T-helper 2 cell treated with Interferon-gamma antibody and Interleukin-4, amounts not matched to agents 100 ng/mL and 5 ng/mL, for 36 hours (primary cell): ENCODE results near the gene ZNF683. TPM values are rescaled to one million over a fixed set of nuclear protein-coding genes. Genes with fewer than 3 reads are reported as not detected.
"Not testable (repeated sequence)": the region's sequence is repeated elsewhere in the genome, so short reads cannot be mapped to it uniquely, and the experiment has no call there.

Source experiments
- intact Hi-C: fragments of 100-400 bp; cut with micrococcal nuclease; formaldehyde crosslinking; loops from one replicate; pipeline ENCODE4 v1.15.1; 2023
- total RNA-seq: library from RNA; stranded (reverse); gene quantifications from 2 replicates; pipeline ENCODE4 v1.2.3, GENCODE V29; 2022

The ZNF683 gene
- total RNA-seq, result 0.52 TPM in 1 of 2 replicates, not detected in the other

DNA sequence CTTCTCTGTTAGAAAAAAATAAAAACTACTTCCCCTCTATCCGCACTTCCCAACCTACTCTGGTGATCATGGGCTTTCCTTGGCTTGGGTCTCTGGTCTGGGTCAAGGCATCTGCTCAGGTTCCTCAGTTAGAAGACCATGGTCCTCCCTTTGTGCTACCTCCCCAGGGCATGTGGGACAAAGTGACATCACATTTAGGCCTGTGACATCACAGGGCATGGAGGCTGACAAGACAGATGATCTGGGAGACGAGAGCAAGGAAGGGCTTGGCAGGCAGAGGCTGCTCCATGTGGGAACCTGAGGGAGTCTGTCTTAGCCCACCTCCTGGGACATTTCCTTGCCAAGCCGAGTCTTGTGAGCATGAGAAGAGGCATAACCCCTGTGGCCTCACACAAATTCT lies at the start of gene ZNF683:
Gene ZNF683 (minus strand): TSS at position 140 of the 400 bp plus-strand sequence. CDS start 4,179 bp downstream, outside the sequence.
- intact Hi-C loops, result not testable (repeated sequence)

DNA sequence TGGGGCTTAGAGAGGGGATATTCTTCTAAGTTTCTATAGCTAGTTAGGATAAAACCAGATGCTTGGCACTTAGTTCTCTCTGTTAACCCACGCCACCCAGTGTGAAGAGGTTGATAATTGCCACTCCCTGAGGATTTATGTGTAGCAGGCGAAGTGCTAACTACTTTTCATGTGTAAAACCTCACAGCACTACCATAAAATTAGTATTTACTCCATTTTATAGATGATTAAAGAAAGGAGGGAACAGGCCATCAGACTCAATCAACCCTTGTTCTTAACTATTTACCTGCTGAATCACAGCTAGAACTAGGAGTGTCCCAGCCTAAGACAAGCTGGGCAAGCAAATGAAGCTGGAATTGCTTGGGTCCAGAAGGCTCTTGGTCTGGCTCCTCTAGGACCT lies 46.9 kb upstream of the ZNF683 start:
- intact Hi-C loops, result loop anchor here (5.0 kb wide), 1 partner anchor 142 kb away; no protein-coding TSS in a partner anchor

DNA sequence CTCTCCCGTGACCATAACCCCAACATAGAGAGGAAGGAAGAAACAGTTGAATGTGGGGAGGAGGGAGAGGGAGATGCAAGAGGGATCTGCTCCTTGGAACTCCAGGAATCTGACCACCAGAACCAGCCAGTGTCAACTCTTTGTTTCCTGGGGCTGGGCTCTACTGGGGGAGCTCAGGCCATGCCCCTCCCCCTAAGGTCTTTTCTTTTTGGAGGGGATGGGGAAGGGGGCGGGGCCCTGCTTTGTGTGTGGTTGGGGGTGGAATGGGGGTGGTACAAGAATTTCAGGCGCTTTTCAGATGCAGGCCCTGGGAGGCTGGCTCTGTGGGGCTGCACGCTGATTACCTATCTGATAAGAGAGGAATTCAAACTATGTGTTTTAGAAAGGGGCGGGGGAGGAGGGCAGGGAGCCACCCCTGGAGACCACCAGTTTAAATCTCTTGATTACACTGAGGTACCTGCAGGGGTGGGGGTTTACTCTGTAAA lies 46.4 kb upstream of the ZNF683 start:
- intact Hi-C loops, result loop anchor here (5.0 kb wide), 1 partner anchor 142 kb away; no protein-coding TSS in a partner anchor

DNA sequence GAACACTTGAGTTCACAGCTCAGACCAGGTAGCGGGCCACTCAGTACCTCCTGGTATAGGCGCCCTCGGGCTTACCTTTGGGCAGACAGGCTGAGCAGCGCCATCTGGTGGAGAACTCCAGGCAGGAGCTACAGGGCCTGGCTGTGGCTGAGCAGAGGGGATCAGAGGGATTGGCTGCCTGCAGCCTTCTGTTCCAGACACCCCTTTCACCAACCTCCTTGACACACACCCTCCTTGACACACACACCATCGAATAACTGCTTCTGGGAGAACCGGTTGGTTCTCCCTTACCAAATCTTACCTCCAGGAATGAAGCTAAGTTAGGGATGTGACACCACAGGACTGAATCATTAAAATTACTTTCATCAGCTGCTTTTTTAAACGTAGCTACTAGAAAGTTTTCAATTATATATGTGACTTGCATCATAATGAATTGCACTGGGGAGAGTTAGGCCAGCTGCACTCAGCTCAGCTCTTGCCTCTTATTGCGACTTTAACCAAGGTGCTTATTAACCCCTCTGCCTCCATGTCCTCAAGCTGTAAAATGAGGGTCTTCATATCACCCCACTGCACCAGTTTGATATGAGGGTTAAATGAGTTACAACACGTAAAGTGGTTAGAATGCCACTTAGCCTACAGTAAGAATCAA lies 44.7 kb upstream of the ZNF683 start:
- intact Hi-C loops, result loop anchor here (5.0 kb wide), 1 partner anchor 140 kb away; no protein-coding TSS in a partner anchor

DNA sequence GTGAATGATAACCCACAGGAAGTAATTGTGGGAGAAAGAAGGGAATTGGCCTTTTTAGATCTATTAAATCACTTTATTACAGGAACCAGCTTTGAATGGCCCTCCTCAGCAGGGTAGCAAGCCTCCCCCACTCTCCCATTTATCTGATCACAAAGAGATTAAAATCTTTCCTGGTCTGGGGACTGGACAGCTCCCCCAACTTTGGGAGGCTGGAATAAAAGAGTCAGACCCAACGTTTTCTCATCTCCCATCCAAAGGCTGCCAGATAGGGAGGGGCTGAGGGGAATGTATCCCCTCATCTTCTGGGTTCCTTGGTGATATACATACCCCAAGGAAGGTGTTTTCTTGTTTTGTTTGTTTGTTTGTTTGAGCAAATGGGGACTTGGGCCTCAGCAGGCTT lies 40.5 kb upstream of the ZNF683 start:
- intact Hi-C loops, result no loop called here

DNA sequence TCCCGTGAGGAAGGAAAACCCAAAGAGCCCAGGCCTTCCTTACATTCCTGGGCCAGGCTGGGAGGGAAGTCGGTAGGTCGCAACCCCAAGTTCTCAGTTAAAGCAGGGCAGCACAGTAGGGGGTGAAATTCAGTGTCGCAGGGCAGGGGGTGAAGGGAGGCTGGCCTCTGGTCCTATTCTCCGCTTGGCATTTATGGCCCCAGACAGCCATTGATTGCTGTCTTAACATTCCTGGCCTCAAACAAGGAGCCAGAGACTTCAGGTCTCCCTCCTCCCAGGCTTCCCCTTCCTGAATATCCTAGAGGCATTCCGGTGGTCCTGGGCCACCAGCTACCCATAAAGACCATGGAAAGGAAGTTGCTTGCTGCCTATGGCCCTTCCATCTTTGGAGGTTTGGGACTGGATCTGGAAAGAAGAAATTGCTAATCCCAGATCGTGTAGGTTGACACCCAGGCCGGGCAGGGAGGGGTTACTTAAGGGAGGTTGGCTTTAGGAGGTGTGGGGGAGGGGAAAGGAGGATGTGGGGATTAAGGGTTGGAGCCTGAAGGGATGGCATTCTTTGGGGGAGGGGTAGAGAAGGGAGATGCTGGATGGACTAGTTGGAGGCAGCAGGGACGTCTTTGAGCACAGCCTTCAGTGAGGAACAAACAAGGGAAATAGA lies 39.8 kb upstream of the ZNF683 start:
- intact Hi-C loops, result no loop called here

DNA sequence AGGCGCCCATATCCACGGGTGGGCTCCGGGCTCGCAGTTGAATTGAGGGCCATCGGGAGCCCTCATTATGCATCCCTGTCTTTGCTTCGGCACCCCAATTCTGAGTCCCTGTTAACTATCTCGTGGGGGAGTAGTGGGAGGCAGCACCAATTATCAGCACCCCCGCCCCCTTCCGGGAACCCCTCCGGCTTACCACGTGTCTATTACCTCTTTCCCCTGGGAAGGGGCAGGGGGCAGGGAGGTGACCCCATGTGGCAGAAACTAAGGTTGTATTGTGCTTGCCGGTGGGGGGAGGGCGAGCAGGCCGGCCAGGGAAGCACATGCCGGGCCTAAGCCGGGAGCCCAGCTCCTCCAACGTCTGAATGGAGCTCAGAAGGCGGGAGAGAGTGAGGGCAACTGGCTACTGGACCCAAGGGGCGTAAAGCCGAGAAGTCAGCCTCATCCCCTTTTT lies 39.1 kb upstream of the ZNF683 start:
- intact Hi-C loops, result no loop called here

DNA sequence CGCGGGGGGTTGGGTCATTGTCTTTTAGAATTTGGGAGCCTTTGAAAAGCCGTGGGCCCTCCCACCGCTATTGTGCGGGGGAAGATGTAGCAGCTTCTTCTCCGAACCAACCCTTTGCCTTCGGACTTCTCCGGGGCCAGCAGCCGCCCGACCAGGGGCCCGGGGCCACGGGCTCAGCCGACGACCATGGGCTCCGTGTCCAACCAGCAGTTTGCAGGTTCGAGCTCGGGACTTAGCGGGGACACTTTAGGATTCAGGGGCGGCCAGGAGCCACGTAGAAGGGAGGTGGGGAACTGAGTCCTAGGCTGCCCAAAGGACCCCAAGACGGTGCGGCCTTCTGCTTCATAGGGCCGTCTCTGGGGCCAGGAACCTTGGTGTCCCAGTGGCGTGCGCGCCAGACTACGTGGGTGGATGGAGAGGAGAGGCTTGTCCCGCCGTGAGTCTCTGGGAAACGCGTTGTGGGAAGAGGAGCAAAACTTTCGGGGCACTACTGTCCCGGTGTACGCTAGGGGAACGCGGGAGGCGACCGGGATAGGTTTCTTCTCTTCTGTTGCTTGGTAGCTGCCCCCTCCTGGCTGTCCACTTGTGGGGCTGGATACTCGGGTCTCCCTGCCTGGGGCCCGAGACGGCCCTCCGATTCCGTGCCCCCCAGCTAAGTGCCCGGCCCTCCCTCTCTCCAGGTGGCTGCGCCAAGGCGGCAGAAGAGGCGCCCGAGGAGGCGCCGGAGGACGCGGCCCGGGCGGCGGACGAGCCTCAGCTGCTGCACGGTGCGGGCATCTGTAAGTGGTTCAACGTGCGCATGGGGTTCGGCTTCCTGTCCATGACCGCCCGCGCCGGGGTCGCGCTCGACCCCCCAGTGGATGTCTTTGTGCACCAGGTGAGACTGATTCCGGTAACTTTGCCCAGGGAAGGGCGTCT lies 38.4 kb upstream of the ZNF683 start, which contains the start of gene LIN28A:
Gene LIN28A (plus strand): TSS at position 112 of the 918 bp plus-strand sequence. CDS start 75 bp downstream, at position 187.
- intact Hi-C loops, result no loop called here

DNA sequence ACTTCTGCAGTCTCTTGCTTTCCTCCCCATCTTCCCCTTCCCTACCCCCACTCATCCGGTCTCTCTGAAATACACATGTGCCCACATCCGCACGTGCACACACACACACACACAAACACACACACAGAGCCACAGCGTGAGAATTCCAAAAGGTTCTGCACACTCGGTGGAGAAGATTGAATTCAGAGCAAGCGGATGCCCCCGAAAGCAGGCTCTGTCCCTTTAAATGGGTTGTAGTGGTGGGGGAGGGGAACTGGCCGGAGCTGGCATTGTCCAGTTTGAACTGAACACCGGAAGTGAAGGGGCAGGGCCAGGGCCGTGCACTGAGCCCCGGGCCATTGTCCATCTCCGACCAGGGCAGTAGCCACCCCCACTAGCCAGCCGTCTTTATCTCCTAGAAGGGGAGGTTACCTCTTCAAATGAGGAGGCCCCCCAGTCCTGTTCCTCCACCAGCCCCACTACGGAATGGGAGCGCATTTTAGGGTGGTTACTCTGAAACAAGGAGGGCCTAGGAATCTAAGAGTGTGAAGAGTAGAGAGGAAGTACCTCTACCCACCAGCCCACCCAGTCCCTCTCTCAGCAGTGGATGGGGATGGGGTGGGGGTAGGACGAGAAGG lies 36.7 kb upstream of the ZNF683 start:
- intact Hi-C loops, result no loop called here

DNA sequence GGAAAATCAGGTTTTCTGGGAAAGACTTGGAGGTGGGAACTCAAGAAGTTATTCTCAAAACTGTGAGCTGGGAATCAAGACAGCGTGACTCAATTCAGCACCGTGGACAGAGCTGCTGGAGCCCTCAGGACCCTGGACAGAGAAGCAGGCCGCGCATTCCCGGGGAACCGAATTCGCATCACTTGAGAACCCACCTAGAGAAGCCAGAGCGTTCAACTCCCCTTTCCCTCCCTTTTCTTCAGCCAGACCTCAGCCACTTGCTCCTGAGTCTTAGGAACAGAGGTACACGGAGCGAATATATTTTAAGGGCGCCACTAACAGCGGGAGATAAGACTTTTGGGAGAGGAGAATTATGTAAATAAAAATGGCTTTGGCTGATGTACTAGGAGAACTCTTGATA lies 36.1 kb upstream of the ZNF683 start:
- intact Hi-C loops, result no loop called here

DNA sequence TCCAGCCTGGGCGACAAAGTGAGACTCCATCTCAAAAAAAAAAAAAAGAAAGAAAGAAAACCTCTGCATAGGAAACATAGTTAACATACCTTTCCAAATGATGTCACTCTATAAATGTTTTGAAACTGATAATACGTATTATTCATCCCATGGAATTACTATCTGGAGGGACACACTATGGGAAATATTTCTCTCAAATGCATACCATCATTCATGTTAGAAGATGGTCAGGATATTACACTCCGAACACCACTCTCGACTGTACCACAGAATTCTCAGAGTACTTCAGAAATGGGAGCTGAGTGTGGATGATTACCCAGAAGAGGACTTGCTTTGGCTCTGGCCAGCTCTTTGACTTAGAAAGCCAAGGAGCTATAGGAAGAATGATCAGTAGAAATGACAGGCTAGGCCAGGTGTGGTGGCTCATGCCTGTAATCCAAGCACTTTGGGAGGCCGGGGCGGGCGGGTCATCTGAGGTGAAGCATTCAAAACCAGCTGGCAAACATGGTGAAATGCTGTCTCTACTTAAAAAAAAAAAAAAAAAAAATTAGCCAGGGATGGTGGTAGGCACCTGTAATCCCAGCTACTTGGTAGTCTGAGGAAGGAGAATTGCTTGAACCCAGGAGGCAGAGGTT lies 32.8 kb upstream of the ZNF683 start:
- intact Hi-C loops, result no loop called here

DNA sequence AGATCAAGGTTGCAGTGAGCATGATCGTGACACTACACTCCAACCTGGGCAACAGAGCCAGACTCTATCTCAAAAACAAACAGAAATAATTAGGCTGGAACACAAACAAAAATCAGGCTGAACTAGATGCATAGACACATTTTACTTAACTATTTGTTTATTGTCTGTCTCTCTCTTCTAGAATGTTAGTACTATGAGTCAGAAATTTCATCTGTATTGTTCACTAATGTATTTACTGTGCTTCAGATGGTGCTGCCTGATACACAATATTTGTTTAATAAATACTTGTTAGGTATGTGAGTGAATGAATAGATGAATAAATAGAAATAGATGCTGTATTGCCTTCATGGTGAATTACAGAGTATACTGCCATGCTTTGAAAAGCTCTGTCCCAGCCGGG lies 32.1 kb upstream of the ZNF683 start:
- intact Hi-C loops, result no loop called here

DNA sequence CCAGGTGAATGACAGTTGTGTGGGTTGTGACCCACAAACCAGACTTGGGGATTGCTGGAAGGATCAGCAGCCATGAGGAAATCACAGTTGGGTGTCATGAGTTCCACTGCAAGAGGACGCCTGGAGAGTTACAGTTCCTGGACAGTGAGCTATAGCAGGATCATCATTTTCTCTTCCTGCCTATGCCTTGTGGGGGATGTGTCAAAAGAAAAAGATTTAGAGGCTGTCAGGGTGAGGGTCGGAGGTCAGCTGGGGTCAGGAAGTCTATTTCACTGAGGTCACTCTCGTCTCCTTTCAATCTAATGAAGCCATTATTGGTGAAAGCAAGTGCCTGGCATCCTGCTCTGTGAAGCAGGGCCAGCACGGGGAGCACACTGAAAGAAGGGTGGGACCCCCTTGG lies 31.1 kb upstream of the ZNF683 start:
- intact Hi-C loops, result no loop called here

DNA sequence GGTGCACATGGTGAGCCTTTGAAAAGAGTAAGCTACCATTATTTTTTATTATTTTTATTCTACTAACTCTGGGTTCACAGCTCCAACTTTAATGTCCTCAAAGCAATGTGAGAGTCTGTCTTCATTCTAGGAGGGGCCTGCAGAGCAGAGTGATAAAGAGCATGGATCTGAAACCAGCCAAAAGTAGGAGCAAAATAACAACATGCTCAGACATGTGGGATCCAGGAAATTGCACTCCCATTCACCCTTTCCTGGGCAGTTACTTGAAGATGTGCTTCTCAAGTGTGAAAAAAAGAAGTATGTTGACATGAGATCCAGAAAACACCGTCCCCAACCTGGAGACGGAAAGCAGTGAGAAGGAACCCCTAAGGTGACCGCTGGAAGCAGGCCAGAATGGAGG lies 29.3 kb upstream of the ZNF683 start:
- intact Hi-C loops, result no loop called here

DNA sequence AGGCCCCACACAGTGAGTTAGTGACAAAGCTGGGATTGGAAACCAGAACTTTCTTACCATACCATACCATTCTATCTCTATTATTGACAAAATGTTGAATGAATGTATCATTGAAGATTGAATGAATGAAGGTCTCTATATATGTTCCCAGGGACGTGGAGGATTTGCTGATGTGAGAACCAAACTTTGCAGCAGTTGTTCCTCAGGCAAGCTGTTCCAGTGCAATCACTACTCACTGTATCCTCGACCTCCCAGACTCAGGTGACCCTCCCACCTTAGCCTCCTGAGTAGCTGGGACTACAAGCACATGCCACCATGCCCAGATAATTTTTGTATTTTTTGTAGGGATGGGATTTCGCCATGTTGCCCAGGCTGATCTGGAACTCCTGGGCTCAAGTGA lies 26.5 kb upstream of the ZNF683 start:
- intact Hi-C loops, result loop anchor here (10.0 kb wide), 1 partner anchor 234 kb away; the partner anchor contains the start of genes C1orf232 and ZNF593

DNA sequence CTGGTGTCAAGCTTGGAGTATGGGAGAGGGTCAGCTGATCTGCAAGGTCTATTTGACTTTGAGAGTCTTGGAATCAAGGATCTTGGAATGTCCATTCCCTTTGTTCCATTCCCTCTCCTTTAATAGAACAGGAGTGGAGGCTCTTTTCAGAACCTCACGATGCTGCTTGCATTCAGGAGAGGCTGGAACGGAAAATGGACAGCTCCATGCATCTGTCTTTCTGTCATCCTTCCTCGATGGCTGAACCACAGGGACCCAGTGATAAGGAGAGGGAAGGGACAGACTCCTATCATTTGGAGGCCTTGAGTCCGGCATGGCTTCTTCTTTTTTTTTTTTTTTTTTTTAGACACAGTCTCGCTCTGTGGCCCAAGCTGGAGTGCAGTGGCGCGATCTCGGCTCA lies 23.2 kb upstream of the ZNF683 start:
- intact Hi-C loops, result loop anchor here (10.0 kb wide), 1 partner anchor 231 kb away; the partner anchor contains the start of genes C1orf232 and ZNF593

DNA sequence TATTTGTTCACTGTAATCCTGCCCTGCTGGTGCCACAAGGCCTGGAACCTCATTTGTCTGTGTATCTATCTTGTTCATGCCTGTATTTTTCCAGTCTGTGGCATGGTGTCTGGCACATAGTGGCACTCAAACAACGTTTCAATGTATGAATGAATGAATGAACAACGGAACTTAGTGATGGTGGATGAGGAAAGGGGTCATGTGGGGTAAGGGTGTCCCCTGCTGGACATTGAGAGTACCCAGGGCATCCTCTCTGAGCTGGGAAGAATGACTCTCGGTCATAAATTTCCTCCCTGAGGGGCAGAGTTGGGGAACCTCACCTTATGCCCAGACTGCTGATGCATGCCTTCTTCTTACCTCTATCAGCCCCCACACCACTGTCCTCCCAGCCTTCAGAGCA lies 18.9 kb upstream of the ZNF683 start:
- intact Hi-C loops, result loop anchor here (1.0 to 10.0 kb wide), 5 partner anchors 29 to 227 kb away; partner anchors contain the start of genes C1orf232 and ZNF593

DNA sequence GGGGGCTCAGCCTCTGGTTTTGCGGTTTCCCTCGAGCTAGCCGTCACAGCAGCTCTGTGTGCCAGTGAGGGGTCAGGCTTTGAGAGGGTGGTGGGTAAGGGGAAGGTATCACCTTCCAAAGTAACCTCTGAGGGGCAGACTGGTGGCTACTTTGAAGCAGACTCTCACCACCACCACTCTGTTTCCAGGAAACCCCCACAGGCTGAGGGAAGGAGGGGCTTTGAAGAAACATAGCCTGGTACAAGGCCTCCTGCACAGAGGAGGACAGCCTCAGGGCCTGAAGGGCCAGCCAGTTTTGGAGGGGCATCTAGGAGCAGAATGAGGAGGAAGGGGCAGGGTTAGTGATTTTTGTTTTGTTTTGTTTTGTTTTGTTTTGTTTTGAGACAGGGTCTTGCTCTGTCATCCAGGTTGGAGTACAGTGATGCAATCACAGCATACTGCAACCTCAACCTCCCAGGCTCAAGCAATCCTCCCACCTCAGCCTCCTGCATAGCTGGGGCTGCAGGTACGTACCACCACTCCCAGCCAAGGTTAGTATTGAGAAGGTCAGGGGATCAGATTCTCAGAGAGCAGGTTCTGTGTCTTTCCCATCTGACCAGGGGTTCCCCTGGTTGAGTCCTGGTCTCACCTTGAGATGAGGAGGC lies 17.2 kb upstream of the ZNF683 start:
- intact Hi-C loops, result loop anchor here (2.0 to 10.0 kb wide), 4 partner anchors 27 to 225 kb away; partner anchors contain the start of genes C1orf232 and ZNF593

DNA sequence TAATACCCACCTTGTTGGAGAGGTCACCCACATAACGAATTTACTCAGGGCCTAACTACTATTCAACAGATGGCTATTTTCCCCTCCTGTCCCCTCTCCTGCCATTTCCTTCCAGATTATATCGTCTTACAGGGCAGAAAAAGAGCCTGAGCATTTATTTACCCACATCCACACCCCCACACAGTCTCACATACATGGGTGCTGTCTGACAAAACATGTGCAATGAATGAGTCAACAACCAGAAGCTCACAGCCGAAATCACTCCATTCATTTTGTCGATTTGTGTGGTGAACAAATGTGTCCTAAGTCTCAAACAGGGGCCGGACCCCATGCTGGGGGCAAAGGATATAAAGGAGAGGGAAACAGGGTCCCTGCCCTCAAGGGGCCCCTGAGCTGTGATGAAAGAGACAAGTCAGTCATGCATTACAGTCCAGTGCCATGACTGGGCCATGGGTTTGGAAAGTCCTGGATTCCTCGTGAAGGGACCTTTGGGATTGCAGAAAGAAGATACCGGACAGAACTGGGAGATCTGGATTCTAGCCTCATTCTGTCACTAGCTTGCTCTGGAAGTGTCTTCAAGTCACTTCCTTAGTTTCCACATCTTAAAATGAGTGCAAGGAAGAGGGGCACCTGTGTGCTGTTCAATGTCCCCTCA lies 16.4 kb upstream of the ZNF683 start:
- intact Hi-C loops, result no loop called here
